ENCODE measurements around the gene PHLDA2. TPM values are rescaled to one million over a fixed set of nuclear protein-coding genes. Genes with fewer than 3 reads are reported as not detected.

The PHLDA2 gene
- polyA plus RNA-seq, 1 of the 3 experiments (the other 2 are of a cell fraction): 23.6 TPM

GRCh38 chr11:2922655-2923054 lies 6.6 kb downstream of the PHLDA2 start:
- H3K79me2 ChIP-seq (ENCODE audit: insufficient read depth): no peaks in the 10 kb centered on the region
- no peak overlapping the region for H3K9ac ChIP-seq
- CTCF ChIA-PET: interaction anchor here (1.3 kb wide), 1 partner anchor 495 kb away, joined by 3 read pairs; no protein-coding TSS in a partner anchor
- no peak overlapping the region for H3K27ac ChIP-seq (ENCODE audit: low read depth in 2 of 2, low read length in 1 of 2)
- no peaks in the 10 kb centered on the region for H3K9me2 ChIP-seq
- TF ChIP-seq, protein P1, sequence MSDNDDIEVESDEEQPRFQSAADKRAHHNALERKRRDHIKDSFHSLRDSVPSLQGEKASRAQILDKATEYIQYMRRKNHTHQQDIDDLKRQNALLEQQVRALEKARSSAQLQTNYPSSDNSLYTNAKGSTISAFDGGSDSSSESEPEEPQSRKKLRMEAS (IDR thresholded peaks at IDR 0.05; ENCODE audit: low read depth): no peak
- TF ChIP-seq YY1 (IDR thresholded peaks at IDR 0.05; ENCODE audit: low read depth): no peak
- TF ChIP-seq IRF3 (IDR thresholded peaks at IDR 0.05; ENCODE audit: low read depth, low read length): no peak
- TF ChIP-seq, protein P2, sequence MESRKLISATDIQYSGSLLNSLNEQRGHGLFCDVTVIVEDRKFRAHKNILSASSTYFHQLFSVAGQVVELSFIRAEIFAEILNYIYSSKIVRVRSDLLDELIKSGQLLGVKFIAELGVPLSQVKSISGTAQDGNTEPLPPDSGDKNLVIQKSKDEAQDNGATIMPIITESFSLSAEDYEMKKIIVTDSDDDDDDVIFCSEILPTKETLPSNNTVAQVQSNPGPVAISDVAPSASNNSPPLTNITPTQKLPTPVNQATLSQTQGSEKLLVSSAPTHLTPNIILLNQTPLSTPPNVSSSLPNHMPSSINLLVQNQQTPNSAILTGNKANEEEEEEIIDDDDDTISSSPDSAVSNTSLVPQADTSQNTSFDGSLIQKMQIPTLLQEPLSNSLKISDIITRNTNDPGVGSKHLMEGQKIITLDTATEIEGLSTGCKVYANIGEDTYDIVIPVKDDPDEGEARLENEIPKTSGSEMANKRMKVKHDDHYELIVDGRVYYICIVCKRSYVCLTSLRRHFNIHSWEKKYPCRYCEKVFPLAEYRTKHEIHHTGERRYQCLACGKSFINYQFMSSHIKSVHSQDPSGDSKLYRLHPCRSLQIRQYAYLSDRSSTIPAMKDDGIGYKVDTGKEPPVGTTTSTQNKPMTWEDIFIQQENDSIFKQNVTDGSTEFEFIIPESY (IDR thresholded peaks at IDR 0.05; ENCODE audit: borderline replicate concordance, low read depth): no peak
- no peak for TF ChIP-seq SMC3 (IDR thresholded peaks at IDR 0.05; ENCODE audit: low read depth, low read length)
- no peak for TF ChIP-seq EP300 (IDR thresholded peaks at IDR 0.05; ENCODE audit: borderline replicate concordance in 1 of 2, low read depth in 1 of 2, low read length in 1 of 2)
- no peak for TF ChIP-seq TAF1 (IDR thresholded peaks at IDR 0.05; ENCODE audit: borderline replicate concordance, low read depth, low read length)
- TF ChIP-seq ELF1 (IDR thresholded peaks at IDR 0.05): no peak
- TF ChIP-seq MEF2A (IDR thresholded peaks at IDR 0.05; ENCODE audit: borderline replicate concordance, low read depth): no peak
- TF ChIP-seq MXI1 (IDR thresholded peaks at IDR 0.05; ENCODE audit: low read depth, low read length): no peak
- TF ChIP-seq NRF1 (IDR thresholded peaks at IDR 0.05; ENCODE audit: low read depth, low read length): no peak
- no peak for TF ChIP-seq JUND (IDR thresholded peaks at IDR 0.05)
- TF ChIP-seq REST (IDR thresholded peaks at IDR 0.05; ENCODE audit: low read depth, low read length): no peak
- no peak for TF ChIP-seq FOSL2 (IDR thresholded peaks at IDR 0.05; ENCODE audit: borderline replicate concordance, low read depth)
- no peak for TF ChIP-seq EZH2phosphoT487 (IDR thresholded peaks at IDR 0.05; ENCODE audit: borderline replicate concordance, low read depth)
- TF ChIP-seq NFIC (IDR thresholded peaks at IDR 0.05; ENCODE audit: borderline replicate concordance): no peak
- no peak for DNase-seq
- H3K4me1 ChIP-seq (ENCODE audit: control insufficient read depth in 1 of 2, insufficient read depth in 2 of 2, low read depth in 1 of 2, low read length in 1 of 2): peaks cover 0 to 12% of the 10 kb centered on the region in 2 experiments; a peak in 1 of 4 replicates
- H4K20me1 ChIP-seq (ENCODE audit: insufficient read depth): no peaks in the 10 kb centered on the region
- POLR2A ChIA-PET: no interaction called here
- WGBS (ENCODE audit: low lambda C conversion rate): 80% methylated on average over 1 of the region's 3 CpGs
- H3K27me3 ChIP-seq (ENCODE audit: insufficient read depth): no peaks in the 10 kb centered on the region
- H3K4me3 ChIP-seq (ENCODE audit: low read depth in 2 of 2, low read length in 1 of 2): no peak overlapping the region
- H3K9me3 ChIP-seq: no peaks in the 10 kb centered on the region
- no peak overlapping the region for H3K4me2 ChIP-seq
- H3F3A ChIP-seq (replicated peaks; ENCODE audit: insufficient read depth): no peaks in the 10 kb centered on the region
- no peak overlapping the region for H2AFZ ChIP-seq (ENCODE audit: low read depth)
- no peaks in the 10 kb centered on the region for H3K36me3 ChIP-seq (replicated peaks in 1 of 2; ENCODE audit: control insufficient read depth in 1 of 2, insufficient read depth in 2 of 2, low read length in 1 of 2)
